ENCODE data around the gene CFAP77. TPM values are rescaled to one million over a fixed set of nuclear protein-coding genes. Genes with fewer than 3 reads are reported as not detected.

The CFAP77 gene
- total and polyA plus RNA-seq, 2 of the 8 experiments (the other 6 are each of a cell fraction or from before 2014, with no cell fraction given): 0.63 to 0.97 TPM

DNA sequence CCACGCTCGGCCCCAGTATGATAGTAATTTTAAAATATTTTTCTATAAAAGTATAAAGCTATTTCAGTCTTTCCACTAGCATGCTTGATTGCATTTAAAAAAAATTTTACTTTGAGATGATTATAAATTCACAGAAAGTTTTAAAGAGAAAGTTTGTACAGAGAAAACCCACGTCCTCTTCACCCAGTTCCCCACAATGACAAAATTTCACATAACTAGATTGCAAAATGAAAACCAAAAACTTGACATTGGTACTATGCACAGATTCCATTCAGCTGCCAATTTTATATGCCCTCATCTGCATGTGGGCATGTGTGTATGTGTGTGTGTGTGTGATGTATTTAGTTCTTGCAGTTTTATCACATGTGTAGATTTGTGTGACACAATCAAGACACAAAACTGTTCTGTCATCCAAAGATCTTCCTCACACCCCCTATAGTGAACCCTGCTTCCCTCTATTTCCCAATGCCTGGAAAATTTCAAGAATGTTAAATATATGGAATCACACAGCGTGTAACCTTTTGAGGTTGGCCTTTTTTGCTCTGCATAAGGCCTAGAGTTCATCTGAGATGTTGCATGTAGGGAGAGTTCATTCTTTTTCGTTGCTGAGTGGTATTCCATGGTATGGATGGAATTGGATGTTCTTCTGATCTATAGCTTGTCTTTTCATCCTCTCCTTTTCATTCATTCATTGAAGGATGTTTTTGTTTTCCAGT, 115.5 kb downstream of the CFAP77 start:
- Histone ChIP-seq H3K23me2 (ENCODE audit: low read depth, low read length) (no peaks in the 10 kb centered on the region), H3K36me3 (ENCODE audit: control insufficient read depth in 2 of 4, insufficient read depth in 4 of 4, low read length in 3 of 4) (no peaks in the 10 kb centered on the region), H2BK20ac (ENCODE audit: low read length) (no peak overlapping the region), H3K18ac (ENCODE audit: extremely low read depth, low read length) (no peak overlapping the region), H3K14ac (ENCODE audit: insufficient read length) (no peak overlapping the region), H3K9ac (replicated peaks in 1 of 4; ENCODE audit: extremely low read depth in 1 of 4, low read depth in 3 of 4, low read length in 3 of 4) (no peak overlapping the region), H3K27ac (ENCODE audit: low read depth, low read length) (no peak overlapping the region), H3K23ac (ENCODE audit: insufficient read length) (no peak overlapping the region), H3K79me2 (ENCODE audit: control insufficient read depth in 1 of 2, insufficient read depth in 2 of 2, low read length in 2 of 2) (no peaks in the 10 kb centered on the region), H4K8ac (ENCODE audit: extremely low read depth, insufficient read depth, low read length) (no peak overlapping the region), H3K56ac (replicated peaks; ENCODE audit: insufficient read length, low read depth, low read length) (no peak overlapping the region), H3K79me1 (ENCODE audit: low read depth, low read length) (no peaks in the 10 kb centered on the region), H3K4me3 (ENCODE audit: extremely low read depth in 1 of 4, insufficient read depth in 2 of 4, low read depth in 3 of 4, low read length in 4 of 4) (no peak overlapping the region), H3K4me1 (replicated peaks in 1 of 4; ENCODE audit: control insufficient read depth in 3 of 4, insufficient read depth in 4 of 4, low read length in 3 of 4) (no peaks in the 10 kb centered on the region), H4K20me1 (replicated peaks in 1 of 2; ENCODE audit: control insufficient read depth in 1 of 2, insufficient read depth in 2 of 2, low read length in 2 of 2) (no peaks in the 10 kb centered on the region), H3K9me3 (ENCODE audit: insufficient read depth in 2 of 2, low read depth in 1 of 2, low read length in 1 of 2) (no peaks in the 10 kb centered on the region), H3K27me3 (replicated peaks in 1 of 4; ENCODE audit: control insufficient read depth in 3 of 4, extremely low read depth in 1 of 4, insufficient read depth in 3 of 4, low read length in 3 of 4) (no peaks in the 10 kb centered on the region), H2BK15ac (ENCODE audit: low read length) (no peak overlapping the region), H3K4me2 (ENCODE audit: insufficient read depth in 1 of 2, low read depth in 2 of 2, low read length in 2 of 2) (no peak overlapping the region), H2AFZ (ENCODE audit: low read length) (no peak overlapping the region), H4K91ac (replicated peaks; ENCODE audit: insufficient read length, low read length) (no peak overlapping the region), H2BK5ac (ENCODE audit: low read depth, low read length) (no peak overlapping the region), H2BK120ac (replicated peaks; ENCODE audit: low read depth, low read length) (no peak overlapping the region), H2AK5ac (ENCODE audit: low read depth, low read length) (no peak overlapping the region), H4K5ac (ENCODE audit: insufficient read length, low read depth, low read length) (no peak overlapping the region), H2BK12ac (ENCODE audit: low read depth, low read length) (no peak overlapping the region), H3K4ac (replicated peaks; ENCODE audit: insufficient read length, low read depth, low read length) (no peak overlapping the region)
- DNase-seq (ENCODE audit: low read depth in 1 of 2, low spot score in 2 of 2) (no peak), FAIRE-seq (no peak)
- 92% methylated on average over 5 of the region's 5 CpGs; no CpG with 5 or more reads in 1 of the 2 experiments for WGBS, 2 experiments (ENCODE audit: extremely low coverage in 1 of 2, insufficient coverage in 1 of 2, insufficient read length in 1 of 2, insufficient replicate concordance in 2 of 2, low coverage in 1 of 2, low lambda C conversion rate in 2 of 2, missing lambda C conversion rate in 1 of 2)
- ChIA-PET CTCF (ENCODE audit: partially characterized antibody) (interaction anchor here (0.6 to 2.0 kb wide), 4 partner anchors 9 to 73 kb away, joined by 3 to 6 read pairs (median 4); no protein-coding TSS in a partner anchor), POLR2A (ENCODE audit: partially characterized antibody) (interaction anchor here (1.5 kb wide), 1 partner anchor 8 kb away, joined by 3 read pairs; no protein-coding TSS in a partner anchor)
- TF ChIP-seq JUN (IDR thresholded peaks at IDR 0.05; ENCODE audit: low read depth, low read length): no peak
- no peak for TF ChIP-seq EGR1 (IDR thresholded peaks at IDR 0.05; ENCODE audit: borderline replicate concordance, low read depth, low read length)
- no peak for TF ChIP-seq EP300 (IDR thresholded peaks at IDR 0.05; ENCODE audit: borderline replicate concordance in 1 of 2, low read depth in 2 of 2, low read length in 2 of 2)
- TF ChIP-seq RNF2 (IDR thresholded peaks at IDR 0.05; ENCODE audit: borderline replicate concordance, low read depth, low read length, missing control alignments, poor library complexity, severe bottlenecking): no peak
- TF ChIP-seq NANOG (IDR thresholded peaks at IDR 0.05; ENCODE audit: insufficient read depth, low read depth, low read length, poor library complexity, severe bottlenecking): no peak
- no peak for TF ChIP-seq SIN3A (conservative IDR thresholded peaks at IDR 0.05 in 1 of 2, IDR thresholded peaks at IDR 0.05 in 1 of 2; ENCODE audit: low read depth in 1 of 2, low read length in 2 of 2)
- TF ChIP-seq CBX8 (IDR thresholded peaks at IDR 0.05; ENCODE audit: borderline replicate concordance, low read depth, low read length): no peak
- TF ChIP-seq POLR2AphosphoS5 (IDR thresholded peaks at IDR 0.05; ENCODE audit: low read depth, low read length): no peak
- TF ChIP-seq, protein P1, sequence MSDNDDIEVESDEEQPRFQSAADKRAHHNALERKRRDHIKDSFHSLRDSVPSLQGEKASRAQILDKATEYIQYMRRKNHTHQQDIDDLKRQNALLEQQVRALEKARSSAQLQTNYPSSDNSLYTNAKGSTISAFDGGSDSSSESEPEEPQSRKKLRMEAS (IDR thresholded peaks at IDR 0.05): no peak
- no peak for TF ChIP-seq YY1 (IDR thresholded peaks at IDR 0.05; ENCODE audit: low read depth, low read length)
- no peak for TF ChIP-seq CBX5 (IDR thresholded peaks at IDR 0.05; ENCODE audit: low read depth, low read length)
- no peak for TF ChIP-seq KDM1A (IDR thresholded peaks at IDR 0.05; ENCODE audit: borderline replicate concordance, low read length)

Data from H1 (cell line).